ENCODE data around the gene ASCC3. TPM values are rescaled to one million over a fixed set of nuclear protein-coding genes. Genes with fewer than 3 reads are reported as not detected.
A peak's percentile ranks its signal among the peaks of the same experiment; 100 is the strongest.
"Not testable (repeated sequence)": the region's sequence is repeated elsewhere in the genome, so short reads cannot be mapped to it uniquely, and the experiment has no call there.

Gene ASCC3
- total RNA-seq, 1 donor from 2014 or later: 43.1 TPM

- no peak for DNase-seq
Observed at GRCh38 chr6:100662264-100662663, 218.9 kb downstream of the ASCC3 start.

- DNase-seq: no peak
Observed at GRCh38 chr6:100658486-100658885, 222.6 kb downstream of the ASCC3 start.

- DNase-seq: peak; percentile 7
Observed at GRCh38 chr6:100657678-100658330, 223.3 kb downstream of the ASCC3 start.

GRCh38 chr6:100641147-100641546 is 240.0 kb downstream of the ASCC3 start:
- DNase-seq: not testable (repeated sequence)

- DNase-seq: no peak
Observed at GRCh38 chr6:100633096-100633777, 247.9 kb downstream of the ASCC3 start.

DNA sequence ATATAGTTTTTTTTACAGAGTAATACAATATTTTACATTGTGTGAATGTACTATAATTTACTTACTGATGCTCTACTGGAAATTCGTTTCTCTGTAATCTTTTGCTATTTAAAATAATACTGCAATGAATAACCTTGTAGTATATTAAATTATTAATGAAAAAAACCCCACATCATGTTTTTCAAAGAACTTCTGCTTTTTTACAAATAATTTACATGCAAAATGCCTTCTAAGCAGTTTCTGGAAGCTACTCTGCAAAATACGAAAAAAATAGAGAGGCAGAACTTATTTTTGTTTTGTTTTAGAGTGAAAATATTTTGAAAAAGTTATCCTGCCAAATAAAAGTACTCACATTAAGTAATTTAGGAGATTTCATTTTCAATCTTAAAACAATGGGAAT is 250.6 kb downstream of the ASCC3 start:
- no peak for DNase-seq

- DNase-seq: no peak
Observed at GRCh38 chr6:100627911-100628758, 253.0 kb downstream of the ASCC3 start.

DNA sequence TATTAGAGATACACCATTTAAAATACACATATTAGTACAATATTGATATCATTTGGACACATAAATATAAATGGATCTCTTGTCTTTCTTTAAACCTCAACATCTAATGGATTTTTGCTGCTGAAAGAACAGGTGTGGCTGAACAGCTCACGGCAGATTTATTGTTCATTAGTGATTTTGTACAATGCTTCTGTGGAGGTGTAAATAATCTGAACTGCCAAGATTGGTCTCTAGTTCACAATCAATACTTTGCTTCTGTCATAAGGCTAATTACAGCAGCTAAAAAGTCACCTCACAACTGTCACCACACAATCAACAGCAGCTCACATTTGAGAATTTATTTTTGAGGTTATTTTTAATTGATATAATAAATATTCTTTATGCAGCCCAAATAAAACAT is 254.4 kb downstream of the ASCC3 start:
- no peak for DNase-seq

DNA sequence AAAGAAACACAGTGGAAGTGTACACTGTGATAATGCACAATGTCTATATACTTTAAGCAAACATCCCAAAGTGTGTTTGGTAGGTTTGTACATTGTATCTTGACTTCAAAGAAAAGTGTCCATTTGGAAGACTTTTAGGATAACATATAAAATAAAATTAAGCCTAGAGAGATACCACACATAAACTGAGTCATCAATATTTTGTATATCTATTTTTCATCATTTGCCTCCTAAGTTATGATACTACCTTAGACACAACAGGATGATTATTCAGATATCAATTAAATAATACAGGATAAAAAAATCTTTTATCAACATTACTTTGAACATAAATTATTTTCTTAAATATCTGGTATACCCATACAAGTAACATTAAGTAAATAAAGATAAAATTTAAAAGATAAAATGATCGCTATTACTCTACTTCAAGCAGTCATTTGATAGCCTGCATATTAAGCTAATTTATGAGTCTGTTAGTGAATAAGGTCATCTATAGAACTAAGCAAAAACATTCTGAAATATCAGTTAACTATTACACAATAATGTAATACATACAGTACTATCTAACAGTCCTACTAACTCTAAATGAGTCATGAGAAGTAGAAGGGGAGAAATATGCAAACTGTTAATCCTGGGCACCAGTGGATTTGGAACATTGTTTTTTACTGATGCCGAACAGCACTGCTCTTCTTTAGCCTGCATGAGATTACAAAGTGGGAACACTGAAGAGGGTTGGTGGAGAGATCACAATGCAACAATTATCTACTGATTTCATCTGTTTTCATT is 258.0 kb downstream of the ASCC3 start:
- no peak for DNase-seq

GRCh38 chr6:100620085-100620840 is 260.9 kb downstream of the ASCC3 start:
- no peak for DNase-seq

DNA sequence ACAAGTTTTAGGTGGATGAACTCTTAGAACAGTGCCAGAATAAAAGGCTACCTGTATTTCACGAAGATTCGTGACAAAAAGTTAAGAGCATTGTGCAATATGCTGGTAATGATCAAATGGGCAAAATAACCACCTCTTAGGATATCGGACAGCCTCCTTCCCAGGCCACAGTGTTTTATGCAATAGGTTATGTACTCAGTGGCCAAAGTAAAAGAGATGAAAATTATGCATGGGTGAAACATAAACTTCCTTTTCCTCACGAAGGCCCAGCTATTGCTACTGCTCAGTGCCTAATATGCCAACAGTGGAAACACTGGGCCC is 262.8 kb downstream of the ASCC3 start:
- no peak for DNase-seq

DNA sequence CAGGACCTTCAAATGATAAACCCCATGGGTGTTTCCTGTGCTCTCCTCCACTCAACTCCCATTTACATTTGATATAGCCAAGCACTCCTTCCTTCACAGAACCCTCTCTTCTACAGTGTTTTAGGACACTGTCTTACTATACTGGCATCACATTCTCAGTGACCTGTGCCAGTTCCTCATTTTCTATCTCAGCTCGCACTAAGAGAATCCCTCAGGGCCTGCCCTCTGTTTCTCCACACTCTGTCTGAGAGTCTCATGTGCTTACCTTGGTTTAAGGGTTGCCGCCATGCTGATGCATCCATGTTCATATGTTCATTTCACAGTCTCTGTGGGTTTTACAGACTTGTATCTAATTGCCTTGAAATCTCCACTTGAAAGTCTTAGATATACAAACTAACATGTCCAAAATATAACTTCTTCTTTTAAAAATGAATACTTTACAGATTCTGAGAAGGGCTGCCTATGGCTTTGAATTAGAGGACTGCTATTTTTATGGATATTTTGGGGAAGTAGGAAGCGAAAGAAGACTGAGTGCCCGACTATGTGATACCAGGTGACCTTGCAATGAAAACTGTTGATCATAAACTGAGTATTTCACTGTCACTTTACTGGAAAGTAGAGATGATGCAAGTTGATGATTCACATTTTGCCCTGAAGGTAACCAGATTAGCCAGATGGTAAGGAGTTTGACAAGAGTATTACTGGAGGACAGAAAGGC is 263.3 kb downstream of the ASCC3 start:
- DNase-seq: no peak

- DNase-seq: no peak
Observed at GRCh38 chr6:100614933-100615332, 266.2 kb downstream of the ASCC3 start.

DNA sequence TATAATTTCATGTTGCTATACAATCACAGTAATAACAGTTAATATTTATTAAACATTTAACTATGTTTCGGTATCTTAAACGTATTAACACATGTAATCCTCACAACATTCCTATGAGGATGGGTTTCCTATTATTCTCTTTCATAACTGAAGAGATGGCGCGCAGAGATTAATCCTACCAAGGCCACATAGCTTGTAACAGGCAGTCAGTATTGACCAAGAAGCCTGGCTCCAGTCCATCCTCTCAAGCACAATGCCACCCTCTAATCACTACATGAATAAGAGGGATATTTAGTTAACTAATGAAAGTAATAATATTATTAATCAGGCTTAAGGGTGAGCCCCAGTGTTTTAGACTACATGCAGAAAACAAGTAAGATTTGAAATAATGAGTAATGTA is 266.7 kb downstream of the ASCC3 start:
- no peak for DNase-seq

GRCh38 chr6:100613656-100614055 is 267.5 kb downstream of the ASCC3 start:
- DNase-seq: no peak

DNA sequence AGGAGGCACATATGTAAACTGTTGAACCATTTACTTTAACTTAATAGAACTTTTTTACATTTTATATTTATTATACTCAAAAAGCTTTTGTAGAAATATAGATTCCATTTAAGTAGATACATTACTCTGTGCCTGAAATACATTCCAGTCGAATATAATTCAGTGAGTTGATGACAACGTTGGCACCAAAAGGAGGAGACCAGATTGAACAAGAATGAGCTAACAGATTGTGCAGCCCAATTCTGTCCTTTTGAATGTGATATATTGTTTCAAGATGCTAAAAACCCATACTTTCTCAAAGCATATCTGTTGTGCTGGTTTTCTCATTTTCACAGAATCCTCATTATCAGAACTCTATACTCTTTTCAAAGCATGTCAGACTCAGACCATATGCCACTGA is 269.0 kb downstream of the ASCC3 start:
- peak; percentile 78 for DNase-seq

GRCh38 chr6:100599088-100599770 is 281.9 kb downstream of the ASCC3 start:
- DNase-seq: no peak

GRCh38 chr6:100595456-100595855 is 285.7 kb downstream of the ASCC3 start:
- no peak for DNase-seq

DNA sequence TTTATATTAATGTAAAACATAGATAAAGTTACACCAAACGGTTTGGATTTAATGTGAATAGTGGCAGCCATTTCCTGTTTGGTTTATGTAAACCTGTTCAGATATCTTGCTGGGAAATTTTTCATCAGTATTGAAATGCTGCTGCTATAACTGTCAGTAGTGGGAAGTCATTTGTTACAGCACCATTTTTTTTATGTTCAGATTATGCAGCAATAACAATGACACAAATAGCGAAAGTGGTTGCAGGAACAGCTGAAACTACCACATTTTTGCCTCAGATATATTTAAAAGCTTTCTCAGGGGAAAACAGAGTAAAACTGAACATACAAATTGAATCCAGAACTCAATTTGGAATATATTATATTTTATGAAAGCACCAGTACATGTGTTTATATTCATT is 287.6 kb downstream of the ASCC3 start:
- DNase-seq: peak; percentile 9

- no peak for DNase-seq
Observed at GRCh38 chr6:100592929-100593328, 288.2 kb downstream of the ASCC3 start.

GRCh38 chr6:100577425-100577824 is 303.7 kb downstream of the ASCC3 start:
- DNase-seq: no peak

All from skin of body (tissue), 2 donors.